Posterior cingulate gyrus (tissue), 11 donors: ENCODE results near the gene PDCD1LG2.
"Not testable (repeated sequence)": the region's sequence is repeated elsewhere in the genome, so short reads cannot be mapped to it uniquely, and the experiment has no call there.

Experiments used
- DNase-seq, 10 donors: peaks; one replicate each; pipeline versions ENCODE4 v3.0.0 to v3.0.0-alpha.2; 2020 to 2021; ENCODE audit warnings: mixed read lengths in 3 of 10
- intact Hi-C: fragments of 100-400 bp; cut with DNase I; formaldehyde crosslinking; loops from one replicate; pipeline ENCODE4 v1.15.1; 2023

PDCD1LG2 gene

DNA sequence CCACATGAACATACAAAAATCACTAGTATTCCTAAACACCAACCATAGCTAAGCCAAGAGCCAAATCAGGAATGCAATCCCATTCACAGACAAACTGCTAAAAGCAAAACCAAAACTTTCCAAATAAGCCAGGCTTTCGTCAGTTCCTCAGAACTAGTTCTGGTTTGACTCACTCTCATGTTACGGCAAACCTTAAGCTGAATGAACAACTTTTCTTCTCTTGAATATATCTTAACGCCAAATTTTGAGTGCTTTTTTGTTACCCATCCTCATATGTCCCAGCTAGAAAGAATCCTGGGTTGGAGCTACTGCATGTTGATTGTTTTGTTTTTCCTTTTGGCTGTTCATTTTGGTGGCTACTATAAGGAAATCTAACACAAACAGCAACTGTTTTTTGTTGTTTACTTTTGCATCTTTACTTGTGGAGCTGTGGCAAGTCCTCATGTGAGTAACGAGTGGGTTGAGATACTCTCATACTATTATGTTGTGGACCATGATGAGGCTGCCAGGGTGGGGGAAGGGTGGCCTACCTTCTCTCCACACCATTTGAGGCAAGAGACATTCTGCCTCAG, at the start of gene PDCD1LG2:
Gene PDCD1LG2, plus strand, starts transcription at position 172 of the 572 bp plus-strand sequence. CDS start 12,016 bp downstream, outside the sequence.
- intact Hi-C loops, result no loop called here
- no peak for DNase-seq

GRCh38 chr9:5464831-5465330, 45.5 kb upstream of the PDCD1LG2 start:
- DNase-seq, intact Hi-C loops: not testable (repeated sequence)

DNA sequence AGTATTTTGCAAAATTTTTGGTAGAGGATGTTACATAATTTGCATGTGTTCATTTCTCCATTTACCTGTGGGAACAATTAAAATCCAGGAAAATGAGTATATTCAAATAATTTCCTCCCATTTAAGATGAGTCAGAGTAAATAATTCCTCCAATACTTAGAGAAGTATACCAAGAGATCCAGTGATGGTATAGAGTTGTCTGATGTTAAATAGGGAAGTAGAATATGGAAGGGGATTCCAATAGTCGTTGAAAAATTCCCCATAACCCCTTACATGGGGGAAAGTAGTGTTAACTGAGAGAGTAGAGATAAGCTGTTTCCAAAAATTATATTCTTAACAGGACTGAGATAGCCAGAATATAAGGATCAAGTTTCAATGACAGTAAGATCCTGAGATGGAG, 44.3 kb upstream of the PDCD1LG2 start:
- DNase-seq, result no peak
- intact Hi-C loops, result no loop called here

GRCh38 chr9:5466766-5467165, 43.6 kb upstream of the PDCD1LG2 start:
- intact Hi-C loops, result no loop called here
- DNase-seq, result no peak

GRCh38 chr9:5468850-5469249, 41.5 kb upstream of the PDCD1LG2 start:
- no peak for DNase-seq
- intact Hi-C loops, result no loop called here

- no peak for DNase-seq
- intact Hi-C loops, result no loop called here
Measured at GRCh38 chr9:5470122-5470521, 40.2 kb upstream of the PDCD1LG2 start.

DNA sequence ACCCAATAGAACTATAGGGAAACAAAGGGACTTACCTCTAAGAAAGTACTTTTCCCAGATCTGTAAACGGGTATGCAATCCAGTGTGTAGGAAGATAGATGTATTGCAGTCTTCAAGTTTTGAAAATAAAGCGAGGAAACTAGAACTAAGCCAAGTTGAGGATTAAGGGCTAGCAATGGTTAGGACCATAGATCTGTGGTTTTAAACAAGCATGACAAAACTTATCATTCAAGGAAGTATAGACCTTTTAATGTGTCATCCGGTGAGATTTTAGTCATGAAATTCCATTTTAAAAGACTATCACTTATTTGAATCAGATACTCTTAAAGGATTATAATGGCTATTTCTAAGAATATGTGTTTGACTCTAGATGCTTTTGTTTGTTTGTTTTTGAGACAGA, 39.5 kb upstream of the PDCD1LG2 start:
- intact Hi-C loops, result no loop called here
- DNase-seq, result no peak

GRCh38 chr9:5475611-5476010, 34.7 kb upstream of the PDCD1LG2 start:
- intact Hi-C loops, DNase-seq: not testable (repeated sequence)

DNA sequence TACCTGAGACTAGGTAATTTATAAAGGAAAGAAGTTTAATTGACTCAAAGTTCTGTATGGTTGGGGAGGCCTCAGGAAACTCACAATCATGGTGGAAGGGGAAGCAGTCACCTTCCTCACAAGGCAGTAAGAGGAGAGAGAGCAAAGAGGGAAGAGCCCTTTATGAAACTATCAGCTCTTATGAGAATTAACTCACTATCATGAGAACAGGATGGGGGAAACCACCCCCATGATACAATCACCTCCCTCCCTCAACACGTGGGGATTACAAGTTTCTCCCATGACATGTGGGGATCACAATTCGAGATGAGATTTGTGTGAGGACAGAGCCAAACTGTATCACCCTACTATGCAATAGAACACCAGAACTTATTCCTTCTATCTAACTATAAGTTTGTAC, 32.1 kb upstream of the PDCD1LG2 start:
- intact Hi-C loops, result no loop called here
- no peak for DNase-seq

DNA sequence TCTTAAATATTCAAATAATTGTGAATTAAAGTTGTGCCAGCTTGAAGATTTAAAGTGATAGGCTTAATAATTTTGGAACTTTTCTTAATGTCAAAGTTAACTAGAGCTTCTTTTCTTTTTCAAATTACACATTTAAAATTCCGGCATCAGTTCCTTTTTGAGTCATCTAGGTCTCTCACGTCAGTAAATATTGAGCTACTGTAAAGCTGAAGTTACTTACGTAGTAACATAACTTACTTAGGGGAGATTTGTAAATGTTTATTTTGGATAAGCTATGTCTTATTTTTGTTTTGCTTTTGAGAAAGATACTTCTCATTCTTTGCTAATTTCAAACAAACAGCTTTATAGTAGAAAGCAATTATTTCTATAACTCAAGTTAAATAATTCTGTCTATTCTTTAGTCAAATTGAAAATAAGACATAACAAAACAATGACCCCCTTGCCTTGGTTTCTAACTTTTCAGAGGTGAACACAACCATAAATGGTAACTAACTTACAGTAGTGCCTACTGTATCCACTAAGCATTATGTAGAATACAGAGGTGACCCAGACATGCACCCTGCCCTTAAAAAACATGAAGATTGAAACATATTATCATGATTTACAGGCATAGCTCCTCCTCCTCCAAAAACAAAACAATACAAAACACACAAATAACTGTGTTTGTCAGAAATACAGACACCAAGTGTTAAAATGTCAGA, 30.2 kb upstream of the PDCD1LG2 start:
- no peak for DNase-seq
- intact Hi-C loops, result no loop called here

DNA sequence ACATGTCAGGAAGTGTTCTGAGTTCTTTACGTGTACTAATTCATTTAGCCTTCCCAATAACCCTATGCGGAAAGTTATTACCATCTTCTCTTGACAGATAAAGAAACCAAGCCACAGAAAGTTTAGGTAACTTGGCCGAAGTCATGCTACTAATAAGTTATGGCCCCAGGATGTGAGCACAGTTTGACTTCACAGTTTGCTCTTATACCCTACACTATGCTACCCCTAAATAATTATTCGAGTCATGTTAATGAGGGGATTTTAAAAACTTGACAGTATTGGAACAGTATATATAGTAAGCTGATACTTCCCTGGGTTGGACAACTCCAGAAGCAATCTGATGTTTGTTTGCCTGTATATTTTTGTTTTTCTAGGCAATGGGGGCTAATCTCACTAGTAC, 29.4 kb upstream of the PDCD1LG2 start:
- intact Hi-C loops, result no loop called here
- DNase-seq, result no peak

GRCh38 chr9:5481322-5482040, 28.9 kb upstream of the PDCD1LG2 start:
- intact Hi-C loops, result no loop called here
- DNase-seq, result no peak

DNA sequence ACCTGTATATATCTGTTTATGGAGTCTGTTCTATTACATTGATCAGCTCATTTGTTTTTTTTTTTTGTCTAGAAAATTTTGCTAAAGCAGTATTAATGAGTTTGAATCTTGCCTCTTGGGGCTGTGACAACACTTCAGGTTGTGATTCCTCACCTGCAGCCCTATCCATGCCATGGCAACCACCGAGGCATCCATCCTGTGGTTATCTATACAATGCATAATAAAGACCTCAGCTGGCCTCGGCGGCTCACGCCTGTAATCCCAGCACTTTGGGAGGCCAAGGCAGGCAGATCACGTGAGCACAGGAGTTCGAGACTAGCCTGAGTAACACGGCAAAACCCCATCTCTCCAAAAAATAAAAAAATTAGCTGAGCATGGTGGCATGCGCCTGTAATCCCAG, 28.1 kb upstream of the PDCD1LG2 start:
- intact Hi-C loops, result no loop called here
- DNase-seq, result no peak

GRCh38 chr9:5483306-5483705, 27.0 kb upstream of the PDCD1LG2 start:
- DNase-seq, result no peak
- intact Hi-C loops, result no loop called here

DNA sequence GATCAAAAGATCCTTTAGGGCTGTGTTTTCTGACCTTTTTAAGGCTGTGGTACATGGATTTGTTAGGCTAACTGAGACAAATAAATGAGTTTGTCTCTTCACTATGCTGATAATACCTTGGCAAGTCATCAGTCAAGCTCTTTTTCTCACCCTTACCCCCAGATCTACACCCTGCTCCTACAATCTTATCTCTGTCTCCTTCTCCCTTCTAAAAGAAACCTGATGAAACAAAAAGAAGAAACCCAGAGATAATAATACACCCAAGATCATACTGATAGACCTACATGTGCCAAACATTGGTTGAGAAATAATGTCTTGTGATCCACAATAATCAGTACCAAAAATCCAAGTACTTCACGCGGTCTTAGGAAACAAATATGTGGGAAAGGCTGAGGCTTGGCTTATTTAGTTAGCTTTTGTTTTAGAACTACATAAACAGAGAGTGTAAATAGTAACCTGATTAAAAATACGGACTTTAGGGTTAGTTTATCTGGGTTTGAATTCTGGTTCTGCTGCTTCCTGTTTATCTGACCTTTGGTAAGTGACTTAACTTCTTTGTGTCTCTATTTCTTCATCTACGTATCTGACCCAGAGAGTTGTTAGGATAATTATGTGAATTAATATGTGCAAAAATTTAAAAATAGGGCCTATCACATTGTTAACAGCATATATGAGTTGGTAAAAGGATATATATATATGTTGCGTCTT, 24.8 kb upstream of the PDCD1LG2 start:
- DNase-seq, result no peak
- intact Hi-C loops, result no loop called here

GRCh38 chr9:5486988-5487387, 23.3 kb upstream of the PDCD1LG2 start:
- no peak for DNase-seq
- intact Hi-C loops, result no loop called here

- intact Hi-C loops, result no loop called here
- DNase-seq, result no peak
Measured at GRCh38 chr9:5488221-5489008, 21.9 kb upstream of the PDCD1LG2 start.

DNA sequence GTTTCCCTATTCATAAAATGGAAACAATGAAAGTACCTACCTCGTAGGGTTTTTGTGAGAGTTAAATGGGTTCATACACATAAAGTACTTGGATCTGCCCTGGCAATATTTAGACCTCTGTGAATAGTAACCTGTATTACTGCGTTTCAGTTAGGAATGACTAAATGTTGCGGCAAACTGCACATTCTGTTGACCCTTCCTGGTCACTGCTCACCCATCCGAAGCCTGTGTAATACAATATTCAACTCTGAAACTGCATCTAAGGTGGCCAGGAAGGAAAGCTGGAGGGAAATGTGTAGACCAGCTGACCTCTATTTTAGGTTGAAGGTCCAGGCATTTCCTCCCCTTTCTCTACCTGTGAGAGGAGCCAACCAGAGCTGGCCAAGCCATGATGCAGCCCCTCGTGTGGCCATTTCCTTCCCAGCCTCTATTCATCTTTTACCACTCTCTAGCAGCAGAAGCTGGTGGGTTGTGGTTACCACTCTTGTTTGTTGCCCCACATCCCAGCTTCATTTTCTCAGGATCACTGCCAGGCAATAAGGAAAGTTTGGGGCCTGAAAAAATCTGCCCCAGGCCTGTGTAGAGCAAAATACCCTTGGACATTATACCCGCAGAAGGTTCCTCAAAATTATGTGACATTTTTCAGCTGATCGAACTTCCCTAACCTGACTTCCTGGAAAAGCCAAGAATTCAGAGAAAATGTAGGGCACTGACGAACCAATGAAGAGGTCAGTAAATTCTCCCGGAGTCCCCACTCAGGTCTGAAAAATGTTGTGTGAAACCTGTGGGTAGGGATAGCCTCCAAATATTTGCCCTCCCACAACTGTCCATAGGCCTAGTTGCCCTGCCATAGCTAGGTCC, 20.5 kb upstream of the PDCD1LG2 start:
- intact Hi-C loops, result no loop called here
- no peak for DNase-seq

DNA sequence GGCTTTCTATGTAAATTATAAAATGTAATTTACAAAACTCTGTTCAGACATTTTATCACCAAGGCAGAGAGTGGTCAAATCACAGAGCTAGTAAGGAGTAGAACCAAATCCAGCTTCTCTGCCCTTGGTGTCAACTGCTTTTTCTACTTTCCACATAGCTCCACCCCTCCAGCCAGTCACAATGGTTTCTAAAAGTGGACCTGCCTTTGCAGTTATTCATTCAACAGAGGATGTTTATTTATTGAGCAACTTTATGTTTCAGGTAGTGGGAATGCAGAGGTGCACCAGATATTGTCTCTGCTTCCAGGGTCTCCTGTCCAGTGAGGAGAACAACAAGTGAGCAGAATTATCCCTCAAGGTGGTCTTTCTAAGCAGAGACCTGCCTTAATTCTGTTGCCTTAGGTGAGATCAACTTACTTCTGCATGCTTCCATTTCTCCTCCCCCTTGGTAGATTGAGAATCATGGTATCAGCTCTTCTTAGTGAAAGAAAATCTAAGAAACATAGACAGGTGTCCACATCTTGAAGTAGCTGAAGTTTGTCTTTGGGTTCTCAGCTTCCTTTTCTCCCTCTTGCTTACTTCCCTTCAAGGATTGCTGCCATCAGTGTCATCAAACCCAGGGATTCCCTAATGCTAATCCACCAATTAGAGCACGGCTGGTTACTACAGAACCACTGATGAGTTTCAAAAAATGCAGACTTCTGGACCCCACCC, 17.2 kb upstream of the PDCD1LG2 start:
- intact Hi-C loops, result no loop called here
- no peak for DNase-seq
